COLO668 (cell line): ENCODE data around the gene ADCY1.

Source experiments
- DNase-seq: peaks from one replicate; lab custom pipeline; 2025; ENCODE audit not compliant: unreplicated experiment; lab: John Stamatoyannopoulos, UW

Gene ADCY1

DNA sequence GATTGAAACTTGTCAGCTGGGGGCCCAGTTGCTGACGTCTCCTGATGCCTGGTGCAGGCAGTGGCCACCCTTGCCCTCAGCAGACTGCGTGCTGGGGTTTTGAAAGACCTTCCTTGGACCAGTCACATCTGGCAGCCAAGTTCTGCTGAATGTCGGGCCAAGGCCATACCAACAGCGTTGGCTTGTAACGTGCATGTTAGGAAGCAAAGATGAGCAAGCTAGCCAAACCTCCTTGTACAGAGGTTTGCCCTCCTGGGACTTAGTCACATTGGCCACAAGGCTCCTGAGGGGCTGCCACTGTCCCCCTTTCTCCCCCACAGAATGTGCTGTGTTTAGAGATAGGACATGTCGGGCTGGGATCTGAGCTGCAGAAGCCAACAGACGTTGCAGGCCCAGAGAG is 49.0 kb downstream of the ADCY1 start:
- DNase-seq: no peak

DNA sequence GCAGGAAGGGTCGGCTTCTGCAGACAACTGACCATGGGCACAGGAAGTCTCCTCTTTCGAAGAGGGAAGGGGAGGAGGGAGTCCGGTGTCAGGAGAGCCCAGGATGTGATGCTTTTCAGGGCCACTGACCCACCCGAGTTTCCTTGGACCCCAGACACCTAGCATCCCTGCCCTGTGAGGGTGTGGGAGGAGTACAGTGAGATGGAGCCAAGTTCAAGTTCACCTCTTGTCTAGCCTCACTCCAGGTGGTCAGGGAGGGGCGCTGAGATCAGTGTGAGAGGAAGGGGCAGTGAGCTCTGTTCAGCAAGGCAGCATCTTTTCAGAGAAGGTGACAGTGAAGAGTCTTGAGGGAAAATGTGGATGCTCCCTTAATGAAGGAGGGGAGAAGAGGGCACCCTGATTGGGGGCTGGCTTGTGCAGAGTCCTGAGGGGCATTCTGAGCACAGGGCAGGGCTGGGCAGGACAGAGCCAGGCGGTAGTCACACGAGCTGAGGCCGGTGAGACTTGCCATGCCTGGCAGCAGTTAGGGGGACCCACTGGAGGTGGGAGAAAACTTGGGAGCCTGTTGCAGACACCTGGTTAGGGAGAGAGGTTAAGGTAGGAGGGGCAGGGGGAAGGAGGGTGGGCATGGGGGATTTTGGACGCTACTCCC is 49.7 kb downstream of the ADCY1 start:
- DNase-seq: no peak

- DNase-seq: no peak
These were observed 50.2 kb downstream of the ADCY1 start for GRCh38 chr7:45624392-45624760.

GRCh38 chr7:45625067-45625466 is 50.9 kb downstream of the ADCY1 start:
- DNase-seq: no peak

- DNase-seq: no peak
These were observed 51.7 kb downstream of the ADCY1 start for GRCh38 chr7:45625714-45626440.

DNA sequence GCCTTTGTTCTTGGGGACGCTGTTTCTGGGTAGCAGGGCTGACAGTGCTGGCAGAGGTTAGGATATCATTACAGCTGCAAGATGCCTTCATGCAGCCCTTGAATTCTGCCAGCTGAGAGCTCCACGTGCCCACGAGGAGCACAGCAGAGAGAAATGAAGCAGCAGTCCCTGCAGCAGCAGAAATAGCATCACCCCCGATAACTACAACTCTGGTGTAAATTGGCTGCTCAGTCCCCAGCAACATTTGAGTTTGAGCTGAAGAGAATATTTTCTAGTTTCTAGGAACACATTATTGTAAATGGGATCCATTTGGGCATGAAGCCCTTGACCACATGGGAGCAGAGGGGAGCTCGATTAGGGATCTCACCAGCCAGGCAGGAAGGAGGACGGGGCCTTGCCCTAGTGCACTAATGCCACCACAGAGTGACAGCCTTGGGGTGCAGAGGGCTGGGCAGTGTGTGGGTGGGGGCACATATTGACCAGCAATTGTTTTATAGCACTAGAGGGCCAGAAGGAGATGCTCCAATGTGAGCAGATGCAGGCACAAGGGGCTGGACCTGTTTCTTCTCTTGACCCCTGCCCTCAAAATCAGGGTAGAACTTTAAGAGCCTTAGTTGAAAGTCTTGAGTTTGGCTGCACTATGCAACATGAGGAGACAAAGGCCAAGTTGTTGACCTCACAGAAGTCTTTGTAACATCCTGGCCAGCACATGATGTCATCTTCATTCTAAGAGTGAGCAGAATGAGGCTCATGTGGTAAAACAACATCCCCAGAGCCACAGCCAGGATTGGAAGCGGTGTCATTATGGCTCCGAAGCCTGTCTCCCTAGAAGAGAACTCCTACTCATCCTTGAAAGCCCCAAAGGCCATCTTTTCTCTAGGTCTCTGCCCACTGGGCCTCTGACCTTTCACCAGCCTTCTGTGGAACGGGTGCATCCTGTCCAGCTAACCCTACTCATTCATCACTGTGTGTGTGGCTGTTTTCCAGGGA is 52.6 kb downstream of the ADCY1 start:
- no peak for DNase-seq

GRCh38 chr7:45627691-45628456 is 53.7 kb downstream of the ADCY1 start:
- no peak for DNase-seq

DNA sequence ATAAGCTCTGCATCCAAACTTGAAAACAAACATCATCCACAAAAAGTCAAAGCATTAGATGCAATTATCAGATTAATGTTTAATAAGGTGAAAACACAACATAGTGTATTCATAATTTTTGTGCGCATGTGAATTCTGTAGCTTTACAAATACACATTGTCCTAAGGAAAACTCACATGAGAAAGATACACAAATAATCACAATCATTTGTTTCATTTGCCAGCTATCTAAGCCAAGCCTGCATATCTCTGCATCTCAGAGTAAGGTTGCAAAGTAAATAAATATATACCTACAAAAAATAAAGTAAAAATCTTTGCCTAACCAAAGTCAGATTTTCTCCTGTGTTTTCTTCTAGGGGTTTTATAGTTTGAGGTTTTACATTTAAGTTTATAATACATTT is 57.4 kb downstream of the ADCY1 start:
- DNase-seq: no peak

GRCh38 chr7:45636733-45637132 is 62.6 kb downstream of the ADCY1 start:
- DNase-seq: no peak

DNA sequence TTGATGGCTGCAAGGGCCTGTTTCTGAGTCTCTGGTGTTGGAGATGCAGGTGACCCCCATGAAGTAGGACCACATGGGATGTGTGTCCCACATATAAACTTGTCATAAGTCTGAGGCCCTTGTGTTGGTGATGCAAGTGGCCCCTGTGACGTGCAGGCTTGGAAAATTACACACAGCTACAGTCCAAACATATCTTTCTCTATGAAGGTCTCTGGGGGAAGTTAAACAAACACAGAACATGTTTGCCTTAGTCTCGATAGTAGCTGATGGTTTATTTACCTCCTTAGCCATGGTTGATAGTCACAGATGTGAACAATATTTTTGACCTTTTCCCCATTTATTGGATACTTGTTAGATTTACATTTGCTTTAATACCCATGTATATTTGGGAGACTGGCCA is 64.7 kb downstream of the ADCY1 start:
- peak; percentile 69 for DNase-seq

- no peak for DNase-seq
These were observed 67.9 kb downstream of the ADCY1 start for GRCh38 chr7:45642044-45642443.

- DNase-seq: no peak
These were observed 69.5 kb downstream of the ADCY1 start for GRCh38 chr7:45643630-45644029.

- DNase-seq: no peak
These were observed 70.1 kb downstream of the ADCY1 start for GRCh38 chr7:45644237-45644636.

- no peak for DNase-seq
These were observed 71.2 kb downstream of the ADCY1 start for GRCh38 chr7:45645141-45645969.

DNA sequence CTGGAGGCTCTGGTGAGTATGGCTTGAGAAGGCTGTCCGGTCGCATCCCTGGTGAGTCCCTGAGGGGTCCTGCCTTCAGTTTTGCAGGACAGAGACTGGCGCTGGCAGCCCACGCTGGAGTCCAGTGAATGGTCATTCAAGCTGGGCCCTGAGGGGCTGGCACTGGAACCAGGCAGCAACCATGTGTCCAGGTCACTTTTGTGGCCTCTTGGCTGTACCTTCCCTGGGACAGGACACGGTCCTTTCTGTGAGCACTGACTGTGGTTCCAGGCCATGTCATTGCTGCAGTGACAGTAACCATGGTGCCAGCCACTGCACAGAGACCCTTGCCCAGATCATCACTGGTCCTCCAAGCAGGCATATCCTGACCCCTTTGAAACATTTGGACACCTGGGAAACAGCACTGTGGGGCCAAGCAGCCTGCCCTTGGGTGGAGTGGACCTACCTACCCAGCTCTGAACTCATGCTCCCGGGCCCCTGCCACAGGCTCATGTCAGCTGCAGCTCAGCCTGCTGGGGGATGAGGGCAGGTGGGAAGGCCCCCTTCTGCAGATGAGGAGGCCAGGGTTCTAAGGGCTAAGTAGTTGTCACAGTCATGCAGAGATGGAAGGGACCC is 72.1 kb downstream of the ADCY1 start:
- DNase-seq: no peak

GRCh38 chr7:45646996-45647825 is 73.0 kb downstream of the ADCY1 start:
- no peak for DNase-seq

GRCh38 chr7:45647967-45648670 is 74.0 kb downstream of the ADCY1 start:
- DNase-seq: no peak

DNA sequence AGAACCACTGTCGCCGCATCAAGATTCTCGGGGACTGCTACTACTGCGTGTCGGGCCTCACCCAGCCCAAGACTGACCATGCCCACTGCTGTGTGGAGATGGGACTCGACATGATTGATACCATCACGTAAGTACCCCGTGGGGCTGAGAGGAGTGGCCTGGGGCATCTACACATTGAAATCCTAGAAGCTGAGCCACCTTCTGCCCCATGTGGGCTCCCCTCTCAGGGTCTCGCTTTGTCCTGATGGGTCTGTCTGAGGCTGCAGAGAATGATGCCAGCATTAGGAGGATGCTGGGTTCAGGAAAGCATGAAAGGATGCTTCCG is 74.5 kb downstream of the ADCY1 start:
- no peak for DNase-seq
